ENCODE results near the gene ANKRD34B.

ANKRD34B gene

GRCh38 chr5:80576383-80576782, 6.3 kb upstream of the ANKRD34B start:
- FAIRE-seq (no peak), DNase-seq (ENCODE audit: extremely low spot score, insufficient read length, low read depth) (no peak)

GRCh38 chr5:80573062-80573461, 3.0 kb upstream of the ANKRD34B start:
- no peak for FAIRE-seq
- no peak for DNase-seq (ENCODE audit: extremely low spot score, insufficient read length, low read depth)

GRCh38 chr5:80569086-80569960, 757 bp downstream of the ANKRD34B start:
- FAIRE-seq (no peak), DNase-seq (ENCODE audit: extremely low spot score, insufficient read length, low read depth) (no peak)

GRCh38 chr5:80568251-80568650, 1.8 kb downstream of the ANKRD34B start:
- no peak for DNase-seq (ENCODE audit: extremely low spot score, insufficient read length, low read depth)
- FAIRE-seq, result no peak

GRCh38 chr5:80566711-80567259, 3.3 kb downstream of the ANKRD34B start:
- DNase-seq (ENCODE audit: extremely low spot score, insufficient read length, low read depth) (no peak), FAIRE-seq (no peak)

- DNase-seq (ENCODE audit: extremely low spot score, insufficient read length, low read depth) (no peak), FAIRE-seq (no peak)
Observed at GRCh38 chr5:80565330-80565729, 4.8 kb downstream of the ANKRD34B start.

GRCh38 chr5:80559244-80559643, 10.8 kb downstream of the ANKRD34B start:
- DNase-seq (ENCODE audit: extremely low spot score, insufficient read length, low read depth), result no peak
- no peak for FAIRE-seq

- DNase-seq (ENCODE audit: extremely low spot score, insufficient read length, low read depth), result no peak
- FAIRE-seq, result no peak
Observed at GRCh38 chr5:80555099-80555498, 15.0 kb downstream of the ANKRD34B start.

- FAIRE-seq (no peak), DNase-seq (ENCODE audit: extremely low spot score, insufficient read length, low read depth) (no peak)
Observed at GRCh38 chr5:80554646-80555045, 15.4 kb downstream of the ANKRD34B start.

- DNase-seq (ENCODE audit: extremely low spot score, insufficient read length, low read depth), result no peak
- FAIRE-seq, result peak; percentile 18
Observed at GRCh38 chr5:80541392-80541791, 28.7 kb downstream of the ANKRD34B start.

GRCh38 chr5:80540691-80541090, 29.4 kb downstream of the ANKRD34B start:
- DNase-seq (ENCODE audit: extremely low spot score, insufficient read length, low read depth) (no peak), FAIRE-seq (no peak)

- DNase-seq (ENCODE audit: extremely low spot score, insufficient read length, low read depth), result no peak
- FAIRE-seq, result no peak
Observed at GRCh38 chr5:80516826-80517225, 53.3 kb downstream of the ANKRD34B start.

- DNase-seq (ENCODE audit: extremely low spot score, insufficient read length, low read depth), result no peak
- FAIRE-seq, result no peak
Observed at GRCh38 chr5:80509362-80509761, 60.7 kb downstream of the ANKRD34B start.

GRCh38 chr5:80508844-80509243, 61.2 kb downstream of the ANKRD34B start:
- FAIRE-seq, result no peak
- DNase-seq (ENCODE audit: extremely low spot score, insufficient read length, low read depth), result no peak

GRCh38 chr5:80507663-80508062, 62.4 kb downstream of the ANKRD34B start:
- FAIRE-seq, result no peak
- no peak for DNase-seq (ENCODE audit: extremely low spot score, insufficient read length, low read depth)
